Natural killer cell treated with Interleukin-12 subunit alpha and Interleukin-12 subunit beta and Interleukin-15 and Interleukin-18, amount 100 ng/mL, for 72 hours (primary cell): ENCODE data around the gene GOLGA6L24. TPM values are rescaled to one million over a fixed set of nuclear protein-coding genes. Genes with fewer than 3 reads are reported as not detected.

Source experiments
- total RNA-seq, 2 donors: library from RNA; stranded (reverse); gene quantifications; one replicate each; pipeline ENCODE4 v1.2.3, GENCODE V29; 2022

The GOLGA6L24 gene
- total RNA-seq, 2 donors from 2014 or later: not detected

Other genes starting within 250 kb of the GOLGA6L24 start
- gene HERC2, start 35.9 kb downstream of the GOLGA6L24 start, total RNA-seq: 10 to 100 TPM; 42.7 to 95.8 TPM
- gene GOLGA8F, start 20.6 kb upstream of the GOLGA6L24 start, total RNA-seq: not detected
- not detected for gene GOLGA8G, start 174.9 kb upstream of the GOLGA6L24 start, total RNA-seq
- gene GOLGA6L25, start 195.5 kb upstream of the GOLGA6L24 start, total RNA-seq: not detected